ENCODE data around the gene SRF. TPM values are rescaled to one million over a fixed set of nuclear protein-coding genes. Genes with fewer than 3 reads are reported as not detected.

Gene SRF
- total RNA-seq, 1 donor from 2014 or later: 31.3 TPM

DNA sequence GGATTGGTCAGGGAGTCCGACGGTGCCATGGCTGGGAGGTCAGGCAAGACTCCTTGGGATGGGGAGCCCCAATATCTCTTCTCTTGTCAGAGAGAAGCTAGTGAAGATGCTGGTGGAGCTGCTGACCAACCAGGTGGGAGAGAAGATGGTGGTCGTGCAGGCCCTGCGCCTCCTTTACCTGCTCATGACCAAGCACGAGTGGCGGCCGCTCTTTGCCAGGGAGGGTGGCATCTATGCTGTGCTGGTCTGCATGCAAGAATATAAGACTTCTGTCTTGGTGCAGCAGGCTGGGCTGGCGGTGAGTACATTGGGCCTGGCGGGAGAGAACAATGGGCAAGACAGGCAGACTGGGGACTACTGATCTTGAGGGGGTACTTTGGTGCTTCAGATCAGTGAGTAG is 21.8 kb downstream of the SRF start:
- Mint-ChIP-seq H3K36me3 (ENCODE audit: low read depth, unreplicated experiment) (peaks cover 32% of the 10 kb centered on the region), H3K9me3 (ENCODE audit: unreplicated experiment) (no peaks in the 10 kb centered on the region), H3K4me1 (ENCODE audit: unreplicated experiment) (no peaks in the 10 kb centered on the region), H3K27me3 (ENCODE audit: unreplicated experiment) (peaks cover 6% of the 10 kb centered on the region), H3K27ac (ENCODE audit: unreplicated experiment) (no peak overlapping the region), H3K4me3 (ENCODE audit: unreplicated experiment) (peak overlapping the region; percentile 57)
- DNase-seq (ENCODE audit: low spot score): no peak
- TF ChIP-seq, protein P1, sequence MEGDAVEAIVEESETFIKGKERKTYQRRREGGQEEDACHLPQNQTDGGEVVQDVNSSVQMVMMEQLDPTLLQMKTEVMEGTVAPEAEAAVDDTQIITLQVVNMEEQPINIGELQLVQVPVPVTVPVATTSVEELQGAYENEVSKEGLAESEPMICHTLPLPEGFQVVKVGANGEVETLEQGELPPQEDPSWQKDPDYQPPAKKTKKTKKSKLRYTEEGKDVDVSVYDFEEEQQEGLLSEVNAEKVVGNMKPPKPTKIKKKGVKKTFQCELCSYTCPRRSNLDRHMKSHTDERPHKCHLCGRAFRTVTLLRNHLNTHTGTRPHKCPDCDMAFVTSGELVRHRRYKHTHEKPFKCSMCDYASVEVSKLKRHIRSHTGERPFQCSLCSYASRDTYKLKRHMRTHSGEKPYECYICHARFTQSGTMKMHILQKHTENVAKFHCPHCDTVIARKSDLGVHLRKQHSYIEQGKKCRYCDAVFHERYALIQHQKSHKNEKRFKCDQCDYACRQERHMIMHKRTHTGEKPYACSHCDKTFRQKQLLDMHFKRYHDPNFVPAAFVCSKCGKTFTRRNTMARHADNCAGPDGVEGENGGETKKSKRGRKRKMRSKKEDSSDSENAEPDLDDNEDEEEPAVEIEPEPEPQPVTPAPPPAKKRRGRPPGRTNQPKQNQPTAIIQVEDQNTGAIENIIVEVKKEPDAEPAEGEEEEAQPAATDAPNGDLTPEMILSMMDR (IDR thresholded peaks at IDR 0.05; ENCODE audit: unreplicated experiment): no peak

DNA sequence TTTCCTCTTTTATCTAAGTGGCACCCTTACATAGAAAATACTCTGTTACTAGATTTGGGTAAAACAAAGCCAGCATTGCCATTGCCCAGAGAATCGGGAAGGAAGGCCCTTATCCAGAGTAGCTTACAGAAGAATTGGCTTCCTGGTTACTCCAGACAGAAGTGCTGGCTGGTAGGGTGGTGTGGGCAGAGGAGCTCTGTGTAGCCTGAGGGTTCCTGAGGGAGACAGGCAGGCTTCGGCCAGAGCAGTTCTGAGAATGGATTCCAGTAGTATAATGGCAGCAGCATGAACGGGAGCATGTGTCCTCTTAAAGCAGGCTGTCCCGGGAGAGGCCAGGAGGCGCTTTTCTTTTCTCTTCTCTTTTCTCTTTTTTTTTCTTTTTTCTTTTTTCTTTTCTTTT is 22.9 kb downstream of the SRF start:
- Mint-ChIP-seq H3K36me3 (ENCODE audit: low read depth, unreplicated experiment) (peaks cover 32% of the 10 kb centered on the region), H3K27ac (ENCODE audit: unreplicated experiment) (no peak overlapping the region), H3K9me3 (ENCODE audit: unreplicated experiment) (no peaks in the 10 kb centered on the region), H3K27me3 (ENCODE audit: unreplicated experiment) (peaks cover 6% of the 10 kb centered on the region), H3K4me3 (ENCODE audit: unreplicated experiment) (peak overlapping the region; percentile 51), H3K4me1 (ENCODE audit: unreplicated experiment) (no peaks in the 10 kb centered on the region)
- no peak for DNase-seq (ENCODE audit: low spot score)
- TF ChIP-seq, protein P1 (IDR thresholded peaks at IDR 0.05; ENCODE audit: unreplicated experiment): no peak

DNA sequence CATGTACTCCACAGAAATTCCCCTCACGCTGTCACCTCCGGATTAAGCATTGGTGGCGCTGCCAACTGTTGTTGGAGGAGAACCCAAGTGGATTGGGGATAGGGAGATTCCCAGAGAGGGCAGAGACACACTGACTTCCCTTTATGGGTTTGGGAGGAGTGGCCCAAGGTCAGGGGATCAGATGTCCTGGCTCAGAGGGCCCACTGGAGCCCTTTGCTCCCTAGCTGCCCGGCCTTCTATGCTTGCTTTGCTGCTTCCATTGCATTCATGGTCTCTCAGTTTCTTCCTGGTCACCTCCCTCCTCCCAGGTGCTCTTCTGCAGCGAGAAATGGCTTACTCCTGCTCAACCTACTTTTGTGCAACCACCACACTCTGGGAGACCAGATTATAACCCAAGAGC is 25.3 kb downstream of the SRF start:
- Mint-ChIP-seq H3K36me3 (ENCODE audit: low read depth, unreplicated experiment) (peaks cover 40% of the 10 kb centered on the region), H3K4me1 (ENCODE audit: unreplicated experiment) (peaks cover 9% of the 10 kb centered on the region), H3K9me3 (ENCODE audit: unreplicated experiment) (no peaks in the 10 kb centered on the region), H3K27me3 (ENCODE audit: unreplicated experiment) (peaks cover 8% of the 10 kb centered on the region), H3K4me3 (ENCODE audit: unreplicated experiment) (no peak overlapping the region), H3K27ac (ENCODE audit: unreplicated experiment) (no peak overlapping the region)
- TF ChIP-seq, protein P1 (IDR thresholded peaks at IDR 0.05; ENCODE audit: unreplicated experiment): no peak
- DNase-seq (ENCODE audit: low spot score): no peak

DNA sequence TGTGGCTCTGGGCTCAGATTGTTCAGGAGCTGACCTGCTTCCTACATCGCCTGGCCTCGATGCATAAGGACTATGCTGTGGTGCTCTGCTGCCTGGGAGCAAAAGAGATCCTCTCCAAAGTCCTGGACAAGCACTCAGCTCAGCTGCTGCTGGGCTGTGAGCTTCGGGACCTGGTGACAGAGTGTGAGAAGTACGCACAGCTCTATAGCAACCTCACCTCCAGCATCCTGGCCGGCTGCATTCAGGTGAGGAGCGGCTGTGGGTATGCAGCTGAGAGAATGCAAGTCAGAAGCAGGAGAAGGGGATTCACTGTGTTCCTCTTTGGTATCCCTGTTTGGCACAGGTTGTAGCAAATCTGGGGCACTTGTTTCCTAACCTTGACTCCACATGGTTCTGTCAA is 28.8 kb downstream of the SRF start:
- no peak for DNase-seq (ENCODE audit: low spot score)
- H3K36me3 Mint-ChIP-seq (ENCODE audit: low read depth, unreplicated experiment): peaks cover 36% of the 10 kb centered on the region
- TF ChIP-seq, protein P1 (IDR thresholded peaks at IDR 0.05; ENCODE audit: unreplicated experiment): no peak
- H3K4me1 Mint-ChIP-seq (ENCODE audit: unreplicated experiment): peaks cover 9% of the 10 kb centered on the region
- H3K4me3 Mint-ChIP-seq (ENCODE audit: unreplicated experiment): no peak overlapping the region
- no peaks in the 10 kb centered on the region for H3K9me3 Mint-ChIP-seq (ENCODE audit: unreplicated experiment)
- peaks cover 8% of the 10 kb centered on the region for H3K27me3 Mint-ChIP-seq (ENCODE audit: unreplicated experiment)
- no peak overlapping the region for H3K27ac Mint-ChIP-seq (ENCODE audit: unreplicated experiment)

- Mint-ChIP-seq H3K36me3 (ENCODE audit: low read depth, unreplicated experiment) (peaks cover 34% of the 10 kb centered on the region), H3K27ac (ENCODE audit: unreplicated experiment) (no peak overlapping the region)
These were observed 29.5 kb downstream of the SRF start for GRCh38 chr6:43200541-43200940.

More at GRCh38 chr6:43200541-43200940, 29.5 kb downstream of the SRF start:
- DNase-seq (ENCODE audit: low spot score): no peak
- peaks cover 13% of the 10 kb centered on the region for H3K4me1 Mint-ChIP-seq (ENCODE audit: unreplicated experiment)
- TF ChIP-seq, protein P1 (IDR thresholded peaks at IDR 0.05; ENCODE audit: unreplicated experiment): no peak
- H3K27me3 Mint-ChIP-seq (ENCODE audit: unreplicated experiment): peaks cover 7% of the 10 kb centered on the region
- no peaks in the 10 kb centered on the region for H3K9me3 Mint-ChIP-seq (ENCODE audit: unreplicated experiment)
- peak overlapping the region; percentile 6 for H3K4me3 Mint-ChIP-seq (ENCODE audit: unreplicated experiment)

Data from endothelial cell (in vitro differentiated cells).